AG08396 (cell line): ENCODE measurements around the gene MAPK6.
"Not testable (repeated sequence)": the region's sequence is repeated elsewhere in the genome, so short reads cannot be mapped to it uniquely, and the experiment has no call there.

Experiments used
- DNase-seq: peaks from one replicate; pipeline ENCODE4 v3.0.0; 2012; ENCODE audit warnings: low spot score, mixed read lengths

Gene MAPK6

GRCh38 chr15:52018693-52019393, at the start of gene MAPK6:
Gene MAPK6 (plus strand): TSS chr15:52019219. CDS start chr15:52046461, 27,242 bp downstream.
- peak; percentile 99 for DNase-seq

- DNase-seq, result no peak
These were observed 49.3 kb upstream of the MAPK6 start for GRCh38 chr15:51969728-51970127.

- DNase-seq, result no peak
These were observed 48.7 kb upstream of the MAPK6 start for GRCh38 chr15:51970132-51970817.

- no peak for DNase-seq
These were observed 48.0 kb upstream of the MAPK6 start for GRCh38 chr15:51971032-51971374.

GRCh38 chr15:51971375-51972133, 47.5 kb upstream of the MAPK6 start, which contains the start of gene LEO1:
Gene LEO1 (minus strand): TSS chr15:51971778. CDS start chr15:51971745, 33 bp downstream.
- peak; percentile 93 for DNase-seq

GRCh38 chr15:51973220-51973619, 45.8 kb upstream of the MAPK6 start:
- no peak for DNase-seq

- DNase-seq, result no peak
These were observed 45.2 kb upstream of the MAPK6 start for GRCh38 chr15:51973775-51974174.

GRCh38 chr15:51982013-51982769, 36.8 kb upstream of the MAPK6 start:
- DNase-seq, result peak; percentile 55

GRCh38 chr15:51982770-51983103, 36.3 kb upstream of the MAPK6 start:
- DNase-seq, result no peak

GRCh38 chr15:51991141-51991540, 27.9 kb upstream of the MAPK6 start:
- no peak for DNase-seq

GRCh38 chr15:51992953-51993352, 26.1 kb upstream of the MAPK6 start:
- no peak for DNase-seq

- no peak for DNase-seq
These were observed 16.7 kb upstream of the MAPK6 start for GRCh38 chr15:52002351-52002750.

GRCh38 chr15:52003089-52003488, 15.9 kb upstream of the MAPK6 start:
- DNase-seq, result not testable (repeated sequence)

GRCh38 chr15:52003710-52004109, 15.3 kb upstream of the MAPK6 start:
- no peak for DNase-seq

- no peak for DNase-seq
These were observed 14.2 kb upstream of the MAPK6 start for GRCh38 chr15:52004806-52005205.

- DNase-seq, result peak; percentile 43
These were observed 13.0 kb upstream of the MAPK6 start for GRCh38 chr15:52005748-52006701.

- no peak for DNase-seq
These were observed 12.2 kb upstream of the MAPK6 start for GRCh38 chr15:52006702-52007340.

- DNase-seq, result no peak
These were observed 10.7 kb upstream of the MAPK6 start for GRCh38 chr15:52008359-52008697.

GRCh38 chr15:52008698-52009434, 10.2 kb upstream of the MAPK6 start:
- no peak for DNase-seq
